Keratinocyte (primary cell): ENCODE data around the gene YDJC. TPM values are rescaled to one million over a fixed set of nuclear protein-coding genes. Genes with fewer than 3 reads are reported as not detected.

Source experiments
- DNase-seq: peaks from one replicate; pipeline ENCODE4 v3.0.0-alpha.2; 2011; ENCODE audit warnings: low read depth, missing footprints, low spot score
- FAIRE-seq: peaks from 2 replicates; lab custom pipeline; 2011; peaks lifted over from hg19 to GRCh38; lab: Jason Lieb, UNC
- H2AFZ ChIP-seq: 2 replicates; pipeline ENCODE4 v1.6.0; 2012; ENCODE audit warnings: low read length, control low read depth, inconsistent platforms; ENCODE audit not compliant: control insufficient read depth
- H3K27ac ChIP-seq: 2 replicates; pipeline ENCODE4 v1.5.1; 2011; ENCODE audit warnings: low read length; ENCODE audit not compliant: control insufficient read depth, insufficient read depth
- H3K27me3 ChIP-seq: 3 replicates; pipeline ENCODE4 v1.6.0; 2011; ENCODE audit warnings: low read length; ENCODE audit not compliant: control insufficient read depth, insufficient read depth; ENCODE audit errors: extremely low read depth
- H3K36me3 ChIP-seq, 2 experiments: 2 replicates in 1 of 2; 3 replicates in 1 of 2; pipeline ENCODE4 v1.5.1; 2011; ENCODE audit warnings: low read length in 2 of 2, mild to moderate bottlenecking in 1 of 2; ENCODE audit not compliant: control insufficient read depth in 2 of 2, insufficient read depth in 2 of 2; ENCODE audit errors: extremely low read depth in 1 of 2
- H3K4me1 ChIP-seq: 3 replicates; pipeline ENCODE4 v1.5.1; 2011; ENCODE audit warnings: low read length; ENCODE audit not compliant: control insufficient read depth, insufficient read depth; ENCODE audit errors: extremely low read depth
- H3K4me2 ChIP-seq: 3 replicates; pipeline ENCODE4 v1.6.0; 2011; ENCODE audit warnings: low read depth, low read length; ENCODE audit not compliant: control insufficient read depth, insufficient read depth; ENCODE audit errors: extremely low read depth
- H3K4me3 ChIP-seq, 3 experiments: fragments of 200-600 bp in 1 of 3; sonication (generic) in 1 of 3; 2 replicates in 2 of 3; 3 replicates in 1 of 3; pipeline ENCODE4 v1.5.1; 2011 to 2016; ENCODE audit warnings: low read length in 3 of 3, mild to moderate bottlenecking in 3 of 3, control low read depth in 2 of 3, inconsistent platforms in 1 of 3, low read depth in 1 of 3, mixed read lengths in 1 of 3, mixed run types in 1 of 3, moderate library complexity in 1 of 3; ENCODE audit not compliant: control insufficient read depth in 2 of 3, insufficient read depth in 2 of 3; ENCODE audit errors: extremely low read depth in 1 of 3
- H3K79me2 ChIP-seq: 2 replicates; pipeline ENCODE4 v1.6.0; 2012; ENCODE audit warnings: low read length; ENCODE audit not compliant: control insufficient read depth, insufficient read depth
- H3K9ac ChIP-seq: 3 replicates; pipeline ENCODE4 v1.6.0; 2011; ENCODE audit warnings: low read length; ENCODE audit not compliant: control insufficient read depth, insufficient read depth; ENCODE audit errors: extremely low read depth
- H3K9me1 ChIP-seq: 3 replicates; pipeline ENCODE4 v1.6.0; 2011; ENCODE audit warnings: low read length; ENCODE audit not compliant: control insufficient read depth, insufficient read depth; ENCODE audit errors: extremely low read depth
- H3K9me3 ChIP-seq: 2 replicates; pipeline ENCODE4 v1.5.1; 2012; ENCODE audit warnings: low read depth, low read length; ENCODE audit not compliant: control insufficient read depth
- H4K20me1 ChIP-seq: 3 replicates; pipeline ENCODE4 v1.6.0; 2011; ENCODE audit warnings: low read length; ENCODE audit not compliant: control insufficient read depth, insufficient read depth; ENCODE audit errors: extremely low read depth
- EZH2 ChIP-seq: IDR thresholded peaks from one replicate; pipeline ENCODE4 v1.6.1; 2012; ENCODE audit warnings: inconsistent platforms, mild to moderate bottlenecking, low read length, moderate library complexity
- dilution Hi-C: fragments of 300-500 bp; cut with MboI; formaldehyde crosslinking; loops from one replicate; pipeline ENCODE4 v1.7.0; 2020; ENCODE audit warnings: low sequenced_read_pairs; ENCODE audit not compliant: extremely low pct_ligation_motif_present
- polyA plus RNA-seq, 5 experiments: library from polyadenylated mRNA; depleted of rRNA in 3 of 5; stranded (reverse) in 3 of 5; stranded (forward) in 1 of 5; unstranded in 1 of 5; fragments of >200 nt; gene quantifications; 1 replicate in 1 of 5; 2 replicates in 3 of 5; 3 replicates in 1 of 5; pipeline versions ENCODE4 v1.2.1 to v1.2.3, GENCODE V29; 2011 to 2012; ENCODE audit warnings: missing spikeins in 2 of 5, low read depth in 1 of 5, low replicate concordance in 1 of 5
- TF ChIP-seq, protein P1 (sequence below), 3 experiments: IDR thresholded peaks in 1 of 3; conservative IDR thresholded peaks in 1 of 3; optimal IDR thresholded peaks in 1 of 3; 2 replicates in 2 of 3; 3 replicates in 1 of 3; pipeline versions ENCODE3 to v1.5.1; 2011; ENCODE audit warnings: low read length in 3 of 3, mild to moderate bottlenecking in 3 of 3, moderate library complexity in 2 of 3, control low read depth in 1 of 3, inconsistent platforms in 1 of 3; ENCODE audit not compliant: insufficient read depth in 2 of 3; ENCODE audit errors: extremely low read depth in 1 of 3

YDJC gene
- polyA plus RNA-seq, 1 donor (not counting 4 experiments of a cell fraction or from before 2014, with no cell fraction given) = 18.2 TPM

GRCh38 chr22:21606775-21607174 lies 23.0 kb downstream of the YDJC start:
- Histone ChIP-seq H3K79me2 (peaks cover 90% of the 10 kb centered on the region), H3K27ac (no peak overlapping the region), H3K9me3 (no peaks in the 10 kb centered on the region), H3K4me2 (no peak overlapping the region), H3K9me1 (no peaks in the 10 kb centered on the region), H3K4me1 (peaks cover 2% of the 10 kb centered on the region), H4K20me1 (peaks cover 28% of the 10 kb centered on the region), H3K9ac (no peak overlapping the region), H2AFZ (no peak overlapping the region), H3K4me3 (no peak overlapping the region), H3K27me3 (no peaks in the 10 kb centered on the region), H3K36me3 (peaks cover 16 to 28% of the 10 kb centered on the region in 2 experiments)
- TF ChIP-seq, protein P1, sequence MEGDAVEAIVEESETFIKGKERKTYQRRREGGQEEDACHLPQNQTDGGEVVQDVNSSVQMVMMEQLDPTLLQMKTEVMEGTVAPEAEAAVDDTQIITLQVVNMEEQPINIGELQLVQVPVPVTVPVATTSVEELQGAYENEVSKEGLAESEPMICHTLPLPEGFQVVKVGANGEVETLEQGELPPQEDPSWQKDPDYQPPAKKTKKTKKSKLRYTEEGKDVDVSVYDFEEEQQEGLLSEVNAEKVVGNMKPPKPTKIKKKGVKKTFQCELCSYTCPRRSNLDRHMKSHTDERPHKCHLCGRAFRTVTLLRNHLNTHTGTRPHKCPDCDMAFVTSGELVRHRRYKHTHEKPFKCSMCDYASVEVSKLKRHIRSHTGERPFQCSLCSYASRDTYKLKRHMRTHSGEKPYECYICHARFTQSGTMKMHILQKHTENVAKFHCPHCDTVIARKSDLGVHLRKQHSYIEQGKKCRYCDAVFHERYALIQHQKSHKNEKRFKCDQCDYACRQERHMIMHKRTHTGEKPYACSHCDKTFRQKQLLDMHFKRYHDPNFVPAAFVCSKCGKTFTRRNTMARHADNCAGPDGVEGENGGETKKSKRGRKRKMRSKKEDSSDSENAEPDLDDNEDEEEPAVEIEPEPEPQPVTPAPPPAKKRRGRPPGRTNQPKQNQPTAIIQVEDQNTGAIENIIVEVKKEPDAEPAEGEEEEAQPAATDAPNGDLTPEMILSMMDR (optimal IDR thresholded peaks at IDR 0.05 in 1 of 3, IDR thresholded peaks at IDR 0.05 in 1 of 3, conservative IDR thresholded peaks at IDR 0.05 in 1 of 3; ENCODE audit: extremely low read depth in 1 of 3, insufficient read depth in 2 of 3, low read length in 3 of 3) = no peak
- no peak for TF ChIP-seq EZH2
- dilution Hi-C loops = no loop called here
- DNase-seq (no peak), FAIRE-seq (no peak)

GRCh38 chr22:21605887-21606564 lies 23.8 kb downstream of the YDJC start:
- peaks cover 88% of the 10 kb centered on the region for H3K79me2 ChIP-seq
- TF ChIP-seq EZH2 = no peak
- TF ChIP-seq, protein P1 (optimal IDR thresholded peaks at IDR 0.05 in 1 of 3, IDR thresholded peaks at IDR 0.05 in 1 of 3, conservative IDR thresholded peaks at IDR 0.05 in 1 of 3; ENCODE audit: extremely low read depth in 1 of 3, insufficient read depth in 2 of 3, low read length in 3 of 3) = no peak
- dilution Hi-C loops = no loop called here
- no peak overlapping the region for H2AFZ ChIP-seq
- peaks cover 28% of the 10 kb centered on the region for H4K20me1 ChIP-seq
- FAIRE-seq = no peak
- no peak overlapping the region for H3K27ac ChIP-seq
- no peak overlapping the region for H3K9ac ChIP-seq
- H3K36me3 ChIP-seq = peaks cover 11 to 21% of the 10 kb centered on the region in 2 experiments
- no peaks in the 10 kb centered on the region for H3K4me1 ChIP-seq
- no peak overlapping the region for H3K4me2 ChIP-seq
- H3K9me3 ChIP-seq = no peaks in the 10 kb centered on the region
- H3K4me3 ChIP-seq = no peak overlapping the region
- DNase-seq = no peak
- no peaks in the 10 kb centered on the region for H3K9me1 ChIP-seq
- H3K27me3 ChIP-seq = no peaks in the 10 kb centered on the region
